DOHH2 (cell line): ENCODE results near the gene PNCK.
A peak's percentile ranks its signal among the peaks of the same experiment; 100 is the strongest.

Experiments used
- H3F3A ChIP-seq: fragments of 200-600 bp; sonication (generic), shearing (Covaris generic); 2 replicates; pipeline ENCODE4 v1.6.0; 2016; ENCODE audit warnings: antibody characterized with exemption, mild to moderate bottlenecking; ENCODE audit not compliant: control insufficient read depth, insufficient read depth
- H3K27ac ChIP-seq: fragments of 200-600 bp; sonication (generic); 2 replicates; pipeline ENCODE4 v1.5.1; 2014; ENCODE audit warnings: low read depth, mild to moderate bottlenecking, low read length, moderate library complexity
- H3K27me3 ChIP-seq: fragments of 200-600 bp; sonication (generic); 2 replicates; pipeline ENCODE4 v1.6.1; 2014; ENCODE audit warnings: mild to moderate bottlenecking, low read length, mixed read lengths; ENCODE audit not compliant: control insufficient read depth
- H3K36me3 ChIP-seq: fragments of 200-600 bp; sonication (generic); 2 replicates; pipeline ENCODE4 v1.6.1; 2014; ENCODE audit warnings: mild to moderate bottlenecking, low read length, moderate library complexity, mixed read lengths; ENCODE audit not compliant: control insufficient read depth
- H3K4me1 ChIP-seq: fragments of 200-600 bp; sonication (generic); 2 replicates; pipeline ENCODE4 v1.6.1; 2014; ENCODE audit warnings: mild to moderate bottlenecking, low read length, mixed read lengths; ENCODE audit not compliant: control insufficient read depth
- H3K4me2 ChIP-seq: fragments of 200-600 bp; sonication (generic); 2 replicates; pipeline ENCODE4 v1.6.0; 2014; ENCODE audit warnings: mild to moderate bottlenecking, low read length, moderate library complexity
- H3K4me3 ChIP-seq: fragments of 200-600 bp; sonication (generic); 2 replicates; pipeline ENCODE4 v1.5.1; 2014; ENCODE audit warnings: mild to moderate bottlenecking, low read length, mixed read lengths
- H3K79me2 ChIP-seq: fragments of 200-600 bp; sonication (generic); 2 replicates; pipeline ENCODE4 v1.6.1; 2014; ENCODE audit warnings: mild to moderate bottlenecking, low read length, mixed read lengths; ENCODE audit not compliant: control insufficient read depth
- H3K9me2 ChIP-seq: fragments of 200-600 bp; sonication (generic); replicated peaks from 2 replicates; pipeline ENCODE4 v1.6.1; 2014; ENCODE audit warnings: mild to moderate bottlenecking, low read length, mixed read lengths; ENCODE audit not compliant: control insufficient read depth
- H3K9me3 ChIP-seq: fragments of 200-600 bp; sonication (generic); 2 replicates; pipeline ENCODE4 v1.6.1; 2014; ENCODE audit warnings: antibody characterized with exemption, low read length, mixed read lengths; ENCODE audit not compliant: control insufficient read depth, insufficient read depth
- H4K20me1 ChIP-seq: fragments of 200-600 bp; sonication (generic); 2 replicates; pipeline ENCODE4 v1.6.0; 2014; ENCODE audit warnings: low read depth, mild to moderate bottlenecking, antibody characterized with exemption, low read length, moderate library complexity; ENCODE audit not compliant: control insufficient read depth, insufficient read depth
- CTCF ChIP-seq: fragments of 200-600 bp; sonication (generic); IDR thresholded peaks from one replicate; pipeline ENCODE4 v1.5.1; 2014; ENCODE audit warnings: antibody characterized with exemption, mild to moderate bottlenecking, low read depth, low read length; ENCODE audit not compliant: poor library complexity, severe bottlenecking
- EZH2phosphoT487 ChIP-seq: fragments of 200-600 bp; sonication (generic); IDR thresholded peaks from 2 replicates; pipeline ENCODE4 v1.6.1; 2017; ENCODE audit warnings: borderline replicate concordance, mild to moderate bottlenecking, antibody characterized with exemption, low read length, moderate library complexity, mixed read lengths

The PNCK gene

DNA sequence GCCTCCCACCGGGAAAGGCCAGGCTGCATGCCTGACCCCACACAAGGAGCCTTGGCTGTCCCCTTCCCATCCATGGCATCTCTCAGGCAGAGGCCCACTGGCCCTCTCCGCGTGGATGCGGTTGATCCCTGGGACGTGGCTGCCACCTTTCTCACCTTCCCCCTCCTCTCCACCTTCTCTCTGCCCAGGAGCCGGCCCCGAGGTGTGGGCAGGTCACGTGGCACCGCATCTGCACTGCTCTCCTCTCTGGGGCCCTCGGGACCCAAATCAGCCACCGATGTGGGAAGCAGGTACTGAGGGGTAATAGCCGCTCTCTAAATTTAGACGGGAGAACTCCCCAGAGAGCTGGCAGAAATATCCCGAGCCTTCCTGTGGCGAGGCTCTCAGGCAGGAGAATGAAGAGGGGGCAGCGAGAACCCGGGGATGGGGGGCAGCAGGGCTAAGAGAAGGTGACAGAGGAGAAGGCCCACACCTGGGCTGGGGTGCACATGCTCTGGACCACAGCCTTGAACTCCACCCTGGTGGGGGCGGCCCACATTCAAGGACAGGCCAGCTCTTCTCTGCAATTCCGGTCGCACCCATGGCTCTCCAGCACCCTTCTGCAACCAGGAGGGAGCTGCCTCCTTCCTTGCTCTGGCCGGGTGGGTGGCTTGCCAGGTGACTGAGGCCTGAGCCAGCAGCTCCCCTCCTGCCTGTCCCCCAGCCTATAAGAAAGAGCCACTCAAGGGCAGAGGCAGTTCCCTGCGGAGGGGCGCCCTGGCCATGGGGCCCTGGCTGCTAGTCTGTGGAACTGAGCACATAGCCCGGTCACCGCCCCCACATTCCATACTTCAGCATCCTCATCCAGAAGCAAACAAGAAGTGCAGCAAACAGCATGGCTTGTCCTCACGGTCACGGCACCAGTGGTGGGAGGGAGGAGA is 36.2 kb downstream of the PNCK start:
- H3K4me3 ChIP-seq: no peak overlapping the region
- no peak overlapping the region for H3K27ac ChIP-seq
- no peaks in the 10 kb centered on the region for H3F3A ChIP-seq
- H4K20me1 ChIP-seq: no peaks in the 10 kb centered on the region
- H3K27me3 ChIP-seq: peaks cover 6% of the 10 kb centered on the region
- no peaks in the 10 kb centered on the region for H3K4me1 ChIP-seq
- no peaks in the 10 kb centered on the region for H3K36me3 ChIP-seq
- no peak overlapping the region for H3K4me2 ChIP-seq
- H3K9me2 ChIP-seq: no peaks in the 10 kb centered on the region
- TF ChIP-seq CTCF (no peak), EZH2phosphoT487 (no peak)
- no peaks in the 10 kb centered on the region for H3K9me3 ChIP-seq
- no peaks in the 10 kb centered on the region for H3K79me2 ChIP-seq

- H3K27ac ChIP-seq: no peak overlapping the region
- no peaks in the 10 kb centered on the region for H3F3A ChIP-seq
- H3K9me3 ChIP-seq: no peaks in the 10 kb centered on the region
- H3K27me3 ChIP-seq: peaks cover 4% of the 10 kb centered on the region
- TF ChIP-seq CTCF (no peak), EZH2phosphoT487 (no peak)
- H3K4me1 ChIP-seq: no peaks in the 10 kb centered on the region
- no peaks in the 10 kb centered on the region for H3K9me2 ChIP-seq
- H3K79me2 ChIP-seq: no peaks in the 10 kb centered on the region
- no peaks in the 10 kb centered on the region for H4K20me1 ChIP-seq
- H3K36me3 ChIP-seq: no peaks in the 10 kb centered on the region
- no peak overlapping the region for H3K4me2 ChIP-seq
- no peak overlapping the region for H3K4me3 ChIP-seq
Measured at GRCh38 chrX:153636716-153637115, 36.9 kb downstream of the PNCK start.

- Histone ChIP-seq H3K9me2 (no peaks in the 10 kb centered on the region), H4K20me1 (no peaks in the 10 kb centered on the region), H3K27me3 (no peaks in the 10 kb centered on the region; the same call in 1 of the 2 replicates), H3K4me3 (no peak overlapping the region), H3K4me2 (no peak overlapping the region), H3K9me3 (no peaks in the 10 kb centered on the region), H3K36me3 (no peaks in the 10 kb centered on the region), H3K79me2 (no peaks in the 10 kb centered on the region), H3F3A (no peaks in the 10 kb centered on the region), H3K4me1 (no peaks in the 10 kb centered on the region), H3K27ac (no peak overlapping the region)
- peak; percentile 38 for TF ChIP-seq CTCF
- TF ChIP-seq EZH2phosphoT487: no peak
Measured at GRCh38 chrX:153635788-153636668, 37.6 kb downstream of the PNCK start.
